Activated CD8-positive, alpha-beta T cell treated with anti-CD3 and anti-CD28 coated beads for 36 hours (primary cell): ENCODE measurements around the gene FOXL3. TPM values are rescaled to one million over a fixed set of nuclear protein-coding genes. Genes with fewer than 3 reads are reported as not detected.

Experiments
- ATAC-seq: fragments of 200-7000 bp; cut with Tn5 transposase; one replicate; pipeline ENCODE4 v1.10.0; 2021; ENCODE audit warnings: mild to moderate bottlenecking, moderate library complexity
- CTCF ChIA-PET: fragments of 350-600 bp; sonication (Branson Sonifier 250); formaldehyde crosslinking; loops from one replicate; lab custom pipeline; 2021; ENCODE audit warnings: antibody characterized with exemption; lab: Charles Lee
- POLR2A ChIA-PET: fragments of 350-600 bp; sonication (Branson Sonifier 250); formaldehyde crosslinking; loops from one replicate; lab custom pipeline; 2021; ENCODE audit warnings: antibody characterized with exemption; lab: Charles Lee
- DNase-seq: peaks from one replicate; pipeline ENCODE4 v3.0.0-alpha.2; 2020
- H3K27ac Mint-ChIP-seq: one replicate; pipeline ENCODE4 v1.8.0; 2021; ENCODE audit warnings: mild to moderate bottlenecking, mixed read lengths
- H3K27me3 Mint-ChIP-seq: one replicate; pipeline ENCODE4 v1.8.0; 2021; ENCODE audit warnings: mixed read lengths
- H3K36me3 Mint-ChIP-seq: one replicate; pipeline ENCODE4 v1.8.0; 2021; ENCODE audit warnings: low read depth, mixed read lengths
- H3K4me1 Mint-ChIP-seq: one replicate; pipeline ENCODE4 v1.8.0; 2021; ENCODE audit warnings: low read depth, mixed read lengths
- H3K4me3 Mint-ChIP-seq: one replicate; pipeline ENCODE4 v1.8.0; 2021; ENCODE audit warnings: mild to moderate bottlenecking, moderate library complexity, mixed read lengths
- H3K9me3 Mint-ChIP-seq: one replicate; pipeline ENCODE4 v1.8.0; 2021; ENCODE audit warnings: mixed read lengths
- intact Hi-C: fragments of 100-400 bp; cut with micrococcal nuclease; formaldehyde crosslinking; loops from one replicate; pipeline ENCODE4 v1.10.0; 2022
- total RNA-seq, 2 experiments: library from RNA; stranded (reverse); gene quantifications; one replicate each; pipeline ENCODE4 v1.2.3, GENCODE V29; 2021
- TF ChIP-seq, protein P1 (sequence below): fragments of 200-600 bp; IDR thresholded peaks from one replicate; pipeline ENCODE4 v1.8.0; 2022; ENCODE audit warnings: antibody characterized with exemption, mild to moderate bottlenecking

Gene FOXL3
- total RNA-seq, 2 experiments from 2014 or later, result not detected

DNA sequence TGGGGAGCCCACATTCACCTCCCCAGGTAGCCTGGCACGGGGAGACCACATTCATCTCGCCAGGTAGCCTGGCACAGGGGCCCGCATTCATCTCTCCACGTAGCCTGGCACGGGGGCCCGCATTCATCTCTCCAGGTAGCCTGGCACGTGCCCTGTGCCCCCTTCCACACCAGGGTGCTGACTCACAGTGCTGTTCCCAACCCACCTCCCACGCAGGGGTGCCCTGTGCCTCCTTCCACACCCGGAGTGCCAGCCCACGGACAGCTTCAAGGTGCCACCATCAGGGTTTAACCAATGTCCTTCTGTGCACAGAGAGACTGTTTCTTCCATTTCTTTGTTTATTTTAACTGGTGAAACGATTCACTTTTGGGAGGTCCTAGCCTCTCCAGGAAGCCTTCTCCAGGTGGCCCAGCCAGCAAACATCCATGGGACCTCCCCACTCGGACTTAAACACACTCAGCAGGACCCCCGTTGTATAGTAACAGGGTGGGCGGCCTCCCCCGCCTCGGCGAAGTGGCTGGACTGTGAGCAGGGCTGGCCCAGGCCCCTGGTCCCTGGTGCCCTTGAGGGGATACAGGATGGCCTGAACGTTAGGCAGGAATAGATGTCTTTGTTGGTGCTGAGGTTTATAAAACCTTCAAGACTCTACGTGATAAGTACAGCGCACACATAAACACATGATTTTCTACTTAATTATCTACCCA lies 41.1 kb upstream of the FOXL3 start:
- intact Hi-C loops, result no loop called here
- no peaks in the 10 kb centered on the region for H3K4me1 Mint-ChIP-seq
- DNase-seq, result no peak
- no peaks in the 10 kb centered on the region for H3K9me3 Mint-ChIP-seq
- no peaks in the 10 kb centered on the region for H3K36me3 Mint-ChIP-seq
- POLR2A ChIA-PET, result no interaction called here
- TF ChIP-seq, protein P1, sequence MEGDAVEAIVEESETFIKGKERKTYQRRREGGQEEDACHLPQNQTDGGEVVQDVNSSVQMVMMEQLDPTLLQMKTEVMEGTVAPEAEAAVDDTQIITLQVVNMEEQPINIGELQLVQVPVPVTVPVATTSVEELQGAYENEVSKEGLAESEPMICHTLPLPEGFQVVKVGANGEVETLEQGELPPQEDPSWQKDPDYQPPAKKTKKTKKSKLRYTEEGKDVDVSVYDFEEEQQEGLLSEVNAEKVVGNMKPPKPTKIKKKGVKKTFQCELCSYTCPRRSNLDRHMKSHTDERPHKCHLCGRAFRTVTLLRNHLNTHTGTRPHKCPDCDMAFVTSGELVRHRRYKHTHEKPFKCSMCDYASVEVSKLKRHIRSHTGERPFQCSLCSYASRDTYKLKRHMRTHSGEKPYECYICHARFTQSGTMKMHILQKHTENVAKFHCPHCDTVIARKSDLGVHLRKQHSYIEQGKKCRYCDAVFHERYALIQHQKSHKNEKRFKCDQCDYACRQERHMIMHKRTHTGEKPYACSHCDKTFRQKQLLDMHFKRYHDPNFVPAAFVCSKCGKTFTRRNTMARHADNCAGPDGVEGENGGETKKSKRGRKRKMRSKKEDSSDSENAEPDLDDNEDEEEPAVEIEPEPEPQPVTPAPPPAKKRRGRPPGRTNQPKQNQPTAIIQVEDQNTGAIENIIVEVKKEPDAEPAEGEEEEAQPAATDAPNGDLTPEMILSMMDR, result no peak
- H3K27ac Mint-ChIP-seq, result no peak overlapping the region
- H3K27me3 Mint-ChIP-seq, result no peaks in the 10 kb centered on the region
- ATAC-seq, result no peak
- CTCF ChIA-PET, result no interaction called here
- no peak overlapping the region for H3K4me3 Mint-ChIP-seq

DNA sequence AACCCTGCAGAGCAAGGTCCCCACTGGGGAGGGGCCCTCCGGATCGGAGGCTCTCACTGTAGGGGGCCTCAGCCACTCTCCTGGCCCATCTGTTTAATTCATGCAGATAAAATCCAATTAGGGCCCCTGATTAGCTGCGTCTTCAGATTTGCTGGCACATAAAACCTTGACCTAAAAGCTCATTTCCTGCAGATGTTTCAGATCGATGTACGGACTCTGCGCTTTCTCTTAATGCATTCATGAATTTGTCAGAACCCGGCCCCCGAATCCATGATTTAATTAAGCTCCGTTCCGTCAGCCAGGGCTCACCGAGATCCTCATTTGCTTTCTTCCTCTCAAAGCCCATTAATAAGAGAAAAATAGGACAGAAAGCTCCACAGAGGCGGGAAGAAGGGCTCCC lies 40.0 kb upstream of the FOXL3 start:
- no peak for ATAC-seq
- TF ChIP-seq, protein P1, result no peak
- Mint-ChIP-seq H3K4me3 (no peak overlapping the region), H3K4me1 (no peaks in the 10 kb centered on the region), H3K36me3 (no peaks in the 10 kb centered on the region), H3K27me3 (no peaks in the 10 kb centered on the region), H3K9me3 (no peaks in the 10 kb centered on the region), H3K27ac (no peak overlapping the region)
- POLR2A ChIA-PET, result no interaction called here
- intact Hi-C loops, result no loop called here
- CTCF ChIA-PET, result no interaction called here
- DNase-seq, result no peak

DNA sequence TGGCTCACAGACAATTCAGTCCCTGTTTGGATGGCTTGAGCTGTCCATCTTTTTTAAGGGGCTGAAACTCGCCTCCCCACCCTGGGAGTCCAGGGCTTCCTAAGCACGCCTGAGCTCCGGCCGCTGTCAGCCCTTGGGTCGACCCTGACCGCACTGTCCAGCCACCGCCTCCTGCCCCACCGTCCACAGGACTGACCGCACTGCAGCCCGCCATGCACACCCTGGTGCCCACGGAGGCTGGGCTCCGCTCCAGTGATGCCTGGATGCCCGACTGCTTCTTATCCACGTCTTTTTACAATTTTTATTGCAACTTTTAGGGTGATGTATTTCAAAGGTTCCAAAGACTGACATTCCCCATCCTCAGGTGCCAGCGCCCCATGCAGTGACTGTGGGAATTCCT lies 39.4 kb upstream of the FOXL3 start:
- TF ChIP-seq, protein P1, result no peak
- no peaks in the 10 kb centered on the region for H3K4me1 Mint-ChIP-seq
- ChIA-PET POLR2A (no interaction called here), CTCF (no interaction called here)
- intact Hi-C loops, result no loop called here
- H3K36me3 Mint-ChIP-seq, result no peaks in the 10 kb centered on the region
- H3K27ac Mint-ChIP-seq, result no peak overlapping the region
- H3K4me3 Mint-ChIP-seq, result no peak overlapping the region
- H3K27me3 Mint-ChIP-seq, result no peaks in the 10 kb centered on the region
- no peak for DNase-seq
- no peak for ATAC-seq
- H3K9me3 Mint-ChIP-seq, result no peaks in the 10 kb centered on the region

DNA sequence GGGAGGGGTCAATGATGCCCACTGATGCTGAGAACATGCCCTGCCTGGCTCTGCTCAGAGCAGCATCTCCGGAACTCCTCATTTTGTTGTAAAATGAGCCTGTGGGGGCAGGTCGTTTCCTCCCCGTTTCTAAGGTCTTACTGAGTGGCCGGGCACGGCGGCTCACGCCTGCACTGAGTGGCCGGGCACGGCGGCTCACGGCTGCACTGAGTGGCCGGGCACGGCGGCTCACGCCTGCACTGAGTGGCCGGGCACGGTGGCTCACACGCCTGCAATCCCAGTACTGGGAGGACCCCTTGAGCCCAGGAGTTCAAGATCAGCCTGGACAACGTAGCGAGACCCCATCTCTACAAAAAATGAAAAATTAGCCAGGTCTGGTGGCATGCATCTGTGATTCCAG lies 39.0 kb upstream of the FOXL3 start:
- H3K9me3 Mint-ChIP-seq, result no peaks in the 10 kb centered on the region
- ChIA-PET POLR2A (no interaction called here), CTCF (no interaction called here)
- DNase-seq (no peak), ATAC-seq (no peak)
- H3K36me3 Mint-ChIP-seq, result no peaks in the 10 kb centered on the region
- intact Hi-C loops, result no loop called here
- no peak overlapping the region for H3K4me3 Mint-ChIP-seq
- H3K27ac Mint-ChIP-seq, result no peak overlapping the region
- TF ChIP-seq, protein P1, result no peak
- no peaks in the 10 kb centered on the region for H3K4me1 Mint-ChIP-seq
- H3K27me3 Mint-ChIP-seq, result no peaks in the 10 kb centered on the region

DNA sequence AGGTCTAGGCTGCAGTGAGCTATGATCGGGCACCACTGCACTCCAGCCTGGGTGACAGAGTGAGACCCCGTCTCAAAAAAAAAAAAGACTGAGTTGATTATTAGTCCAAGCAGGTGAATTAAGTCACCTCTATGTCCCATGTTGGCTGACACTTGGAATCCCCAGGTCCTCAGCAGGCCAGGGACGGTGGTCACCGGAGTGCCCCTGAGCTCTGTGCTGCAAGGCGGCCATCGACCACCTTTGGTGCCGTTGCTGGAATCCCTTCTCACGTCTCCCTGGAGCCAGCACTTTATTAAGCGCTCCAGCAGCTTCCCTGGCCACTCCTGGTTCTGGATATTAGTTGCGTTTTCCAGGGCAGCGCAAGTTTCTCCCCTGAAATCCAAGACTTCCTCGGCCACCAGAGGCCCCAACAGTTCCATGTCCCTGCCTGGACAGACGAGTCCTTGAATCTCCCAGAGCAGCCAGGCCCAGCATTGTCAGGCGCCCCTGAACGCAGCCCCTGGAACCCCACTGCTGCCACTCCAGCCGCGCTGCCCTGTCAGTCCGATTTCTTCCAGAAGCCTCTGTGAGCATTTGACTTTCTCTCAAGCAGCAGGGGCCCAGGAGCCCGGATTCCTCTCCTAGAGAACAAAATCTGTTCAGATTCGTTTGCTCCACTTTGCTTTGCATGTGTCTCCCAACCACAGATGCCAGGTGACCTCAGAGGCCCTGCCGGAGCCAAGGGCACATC lies 38.4 kb upstream of the FOXL3 start:
- TF ChIP-seq, protein P1, result no peak
- no peaks in the 10 kb centered on the region for H3K9me3 Mint-ChIP-seq
- DNase-seq (no peak), ATAC-seq (no peak)
- ChIA-PET CTCF (no interaction called here), POLR2A (no interaction called here)
- H3K4me1 Mint-ChIP-seq, result no peaks in the 10 kb centered on the region
- H3K27ac Mint-ChIP-seq, result no peak overlapping the region
- no peaks in the 10 kb centered on the region for H3K36me3 Mint-ChIP-seq
- no peak overlapping the region for H3K4me3 Mint-ChIP-seq
- intact Hi-C loops, result no loop called here
- no peaks in the 10 kb centered on the region for H3K27me3 Mint-ChIP-seq
